Aorta (tissue), 5 donors: Measurements from ENCODE around the gene WFDC8. TPM values are rescaled to one million over a fixed set of nuclear protein-coding genes. Genes with fewer than 3 reads are reported as not detected.
"Not testable (repeated sequence)": the region's sequence is repeated elsewhere in the genome, so short reads cannot be mapped to it uniquely, and the experiment has no call there.

Experiments used
- ATAC-seq: fragments of 200-7000 bp; cut with Tn5 transposase; one replicate; pipeline ENCODE4 v1.9.1; 2022; ENCODE audit warnings: moderate library complexity; ENCODE audit not compliant: low FRiP score
- DNase-seq, 2 donors: peaks; one replicate each; pipeline ENCODE4 v3.0.0-alpha.2; 2020
- H3K27ac ChIP-seq, 2 donors: one replicate each; pipeline ENCODE4 v1.5.1; 2013; ENCODE audit warnings: low read length in 2 of 2, mild to moderate bottlenecking in 2 of 2, moderate library complexity in 2 of 2, control low read depth in 1 of 2, inconsistent platforms in 1 of 2, low read depth in 1 of 2
- H3K27me3 ChIP-seq, 2 donors: one replicate each; pipeline ENCODE4 v1.6.1; 2013; ENCODE audit warnings: control low read depth in 1 of 2, low read length in 1 of 2, mild to moderate bottlenecking in 1 of 2, moderate library complexity in 1 of 2; ENCODE audit not compliant: insufficient read depth in 2 of 2, control insufficient read depth in 1 of 2
- H3K36me3 ChIP-seq, 2 donors: one replicate each; pipeline ENCODE4 v1.6.1; 2013; ENCODE audit warnings: control low read depth in 1 of 2, low read length in 1 of 2, mild to moderate bottlenecking in 1 of 2; ENCODE audit not compliant: insufficient read depth in 2 of 2, control insufficient read depth in 1 of 2
- H3K4me1 ChIP-seq, 2 donors: one replicate each; pipeline ENCODE4 v1.6.1; 2013; ENCODE audit warnings: low read length in 2 of 2, control low read depth in 1 of 2, mild to moderate bottlenecking in 1 of 2, moderate library complexity in 1 of 2; ENCODE audit not compliant: insufficient read depth in 2 of 2, control insufficient read depth in 1 of 2
- H3K4me3 ChIP-seq, 2 donors: one replicate each; pipeline ENCODE4 v1.5.1; 2013; ENCODE audit warnings: low read length in 2 of 2, control low read depth in 1 of 2, mild to moderate bottlenecking in 1 of 2
- H3K9me3 ChIP-seq: one replicate; pipeline ENCODE4 v1.6.1; 2013; ENCODE audit warnings: mild to moderate bottlenecking, low read length; ENCODE audit not compliant: control insufficient read depth
- WGBS, 2 donors: extraction: QIAGEN DNeasy Blood & Tissue Kit; methylation state at CpG; one replicate each; pipeline ENCODE4 v1.1.7; 2013; 5-methylcytosine and 5-hydroxymethylcytosine counted together
- intact Hi-C, 2 donors: fragments of 100-400 bp; cut with DNase I; formaldehyde crosslinking; loops; one replicate each; pipeline versions ENCODE4 v1.14.2 to v1.15.0; 2022
- polyA plus RNA-seq, 2 donors: library from polyadenylated mRNA; stranded (reverse); fragments of 200-250 nt; gene quantifications; one replicate each; pipeline ENCODE4 v1.2.3, GENCODE V29; 2013
- total RNA-seq, 2 donors: library from RNA; stranded (reverse); fragmentation: NEBNext Ultra II Directional; extraction: Animal tissue kit (Norgen Biotek cat#: 25700); gene quantifications; one replicate each; pipeline ENCODE4 v1.2.1, GENCODE V29; 2021
- donor health status: healthy with polysubstance abuse.
- donor health status: Bipolar disorder and iron deficiency.
- donor health status: DM: no; HTN: no; CAD: no.
- donor health status: DM: no; HTN: no; CAD: no.
- donor health status: DM: yes; HTN: yes; CAD: no.

WFDC8 gene
- total and polyA plus RNA-seq, 4 donors = not detected

- ATAC-seq = no peak
Measured at GRCh38 chr20:45575931-45576330, 3.2 kb downstream of the WFDC8 start.

GRCh38 chr20:45569650-45570049 lies 9.4 kb downstream of the WFDC8 start:
- 70 to 76% methylated on average over 1 of the region's 1 CpG for WGBS, 2 donors
- intact Hi-C loops, DNase-seq, H3K4me1 ChIP-seq, H3K27ac ChIP-seq, H3K27me3 ChIP-seq, H3K36me3 ChIP-seq, ATAC-seq, H3K4me3 ChIP-seq, H3K9me3 ChIP-seq: not testable (repeated sequence)

More at GRCh38 chr20:45575931-45576330, 3.2 kb downstream of the WFDC8 start:
- H3K36me3 ChIP-seq = no peaks in the 10 kb centered on the region
- 81 to 94% methylated on average over 3 of the region's 3 CpGs for WGBS, 2 donors
- intact Hi-C loops = no loop called here
- peaks cover 4% of the 10 kb centered on the region for H3K9me3 ChIP-seq
- no peak overlapping the region for H3K27ac ChIP-seq
- DNase-seq = no peak
- H3K4me3 ChIP-seq = no peak overlapping the region
- H3K4me1 ChIP-seq = no peaks in the 10 kb centered on the region
- H3K27me3 ChIP-seq = no peaks in the 10 kb centered on the region

DNA sequence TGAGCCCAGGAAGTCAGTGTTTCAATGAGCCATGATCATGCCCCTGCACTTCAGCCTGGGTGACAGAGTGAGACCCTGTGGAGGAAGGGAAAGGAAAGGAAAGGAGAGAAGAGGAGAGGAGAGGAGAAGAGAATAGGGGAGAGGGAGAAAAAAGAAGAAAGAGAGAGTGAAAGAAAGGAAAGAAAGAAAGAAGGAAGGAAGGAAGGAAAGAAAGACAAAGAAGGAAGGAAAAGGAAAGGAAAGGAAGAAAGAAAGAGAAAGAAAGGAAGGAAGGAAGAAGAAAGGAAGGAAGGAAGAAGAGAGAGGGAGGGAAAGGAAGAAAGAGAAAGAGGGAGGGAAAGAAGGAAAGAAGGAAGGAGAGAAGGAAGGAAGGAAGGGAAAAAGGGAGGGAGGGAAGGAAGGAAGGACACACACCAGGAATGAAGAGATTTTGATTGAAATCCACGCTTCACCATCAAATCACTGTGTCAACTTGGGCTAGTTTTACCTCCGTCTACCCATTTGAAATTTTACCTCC lies 14.3 kb downstream of the WFDC8 start:
- no peaks in the 10 kb centered on the region for H3K36me3 ChIP-seq
- H3K4me1 ChIP-seq = no peaks in the 10 kb centered on the region
- no peaks in the 10 kb centered on the region for H3K27me3 ChIP-seq
- no peak overlapping the region for H3K27ac ChIP-seq
- 78 to 80% methylated on average over 2 of the region's 2 CpGs for WGBS, 2 donors
- ATAC-seq = no peak
- DNase-seq = no peak
- intact Hi-C loops = no loop called here
- no peak overlapping the region for H3K4me3 ChIP-seq
- no peaks in the 10 kb centered on the region for H3K9me3 ChIP-seq

- ATAC-seq = no peak
- intact Hi-C loops = no loop called here
- H3K36me3 ChIP-seq = no peaks in the 10 kb centered on the region
- no peak overlapping the region for H3K4me3 ChIP-seq
- peaks cover 2% of the 10 kb centered on the region for H3K9me3 ChIP-seq
- no peaks in the 10 kb centered on the region for H3K4me1 ChIP-seq
- DNase-seq = no peak
- H3K27me3 ChIP-seq = peaks cover 0 to 2% of the 10 kb centered on the region in 2 donors
- no peak overlapping the region for H3K27ac ChIP-seq
- WGBS, 2 donors = 72 to 74% methylated on average over 1 of the region's 1 CpG
Measured at GRCh38 chr20:45555198-45555597, 23.9 kb downstream of the WFDC8 start.

DNA sequence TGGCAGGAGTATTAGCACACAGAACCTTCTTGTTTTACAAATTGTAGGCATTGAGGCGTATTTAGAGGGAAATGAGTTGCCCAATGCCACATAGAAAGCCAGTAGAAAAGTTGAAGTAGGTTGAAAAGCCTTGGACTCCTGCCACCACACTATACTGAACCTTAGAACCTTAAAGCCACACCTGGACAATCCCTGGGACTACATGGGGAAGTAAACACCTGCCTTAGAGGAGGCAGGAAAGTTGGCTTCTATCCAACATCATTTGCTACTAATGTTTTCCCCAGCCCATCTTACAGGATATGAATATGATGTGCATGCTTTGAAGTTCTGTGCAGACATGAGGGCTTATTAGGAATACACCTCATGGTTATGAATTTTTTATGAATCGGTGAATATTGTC lies 26.6 kb downstream of the WFDC8 start:
- H3K36me3 ChIP-seq = no peaks in the 10 kb centered on the region
- WGBS, 2 donors = 75% methylated on average over 2 of the region's 2 CpGs
- intact Hi-C loops = no loop called here
- H3K4me3 ChIP-seq = no peak overlapping the region
- H3K9me3 ChIP-seq = peaks cover 2% of the 10 kb centered on the region
- H3K4me1 ChIP-seq = no peaks in the 10 kb centered on the region
- no peak for ATAC-seq
- no peak overlapping the region for H3K27ac ChIP-seq
- H3K27me3 ChIP-seq = peaks cover 0 to 2% of the 10 kb centered on the region in 2 donors
- DNase-seq = no peak

DNA sequence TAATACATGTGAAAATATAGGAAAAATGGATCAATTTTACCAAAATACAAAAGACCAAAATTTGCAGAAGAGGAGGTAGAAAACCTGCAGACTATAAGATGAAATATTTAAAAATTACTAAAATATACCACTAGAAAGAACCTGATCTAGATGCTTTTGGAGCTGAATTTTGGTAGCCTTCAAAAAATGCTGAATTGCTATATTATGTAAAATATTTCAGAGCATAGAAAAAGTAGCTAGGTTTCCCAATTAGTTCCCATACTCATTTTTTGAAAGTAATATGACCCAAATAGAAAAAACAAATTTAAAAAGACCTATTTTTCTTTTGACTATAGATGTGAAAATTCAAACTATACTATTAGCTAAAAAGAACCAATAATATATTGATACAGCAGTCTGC lies 28.3 kb downstream of the WFDC8 start:
- H3K9me3 ChIP-seq = no peaks in the 10 kb centered on the region
- DNase-seq (no peak), ATAC-seq (no peak)
- no peak overlapping the region for H3K4me3 ChIP-seq
- intact Hi-C loops = no loop called here
- no peaks in the 10 kb centered on the region for H3K36me3 ChIP-seq
- H3K27ac ChIP-seq = no peak overlapping the region
- H3K4me1 ChIP-seq = no peaks in the 10 kb centered on the region
- no peaks in the 10 kb centered on the region for H3K27me3 ChIP-seq

DNA sequence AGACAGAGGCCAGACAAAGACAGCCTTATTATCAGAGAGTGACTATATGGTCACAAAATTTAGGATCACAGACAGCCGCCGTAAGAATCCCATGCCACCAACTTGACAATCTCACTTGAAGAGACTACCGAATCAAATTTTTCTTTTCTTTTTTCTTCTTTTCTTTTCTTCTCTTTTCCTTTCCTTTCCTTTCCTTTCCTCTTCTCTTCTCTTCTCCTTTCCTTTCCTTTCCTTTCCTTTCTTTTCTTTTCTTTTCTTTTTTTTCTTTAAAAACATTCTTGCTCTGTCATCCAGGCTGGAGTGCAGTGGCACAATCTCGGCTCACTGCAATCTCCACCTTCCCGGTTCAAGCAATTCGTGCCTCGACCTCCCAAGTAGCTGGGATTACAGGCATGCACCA lies 30.7 kb downstream of the WFDC8 start:
- Histone ChIP-seq H3K27me3 (no peaks in the 10 kb centered on the region), H3K4me3 (no peak overlapping the region), H3K4me1 (no peaks in the 10 kb centered on the region), H3K9me3 (no peaks in the 10 kb centered on the region), H3K27ac (no peak overlapping the region), H3K36me3 (no peaks in the 10 kb centered on the region)
- no peak for ATAC-seq
- 85 to 89% methylated on average over 7 of the region's 7 CpGs for WGBS, 2 donors
- intact Hi-C loops = no loop called here
- no peak for DNase-seq

- Histone ChIP-seq H3K36me3 (no peaks in the 10 kb centered on the region), H3K27ac (no peak within 1 kb of the TSS), H3K4me3 (no peak within 1 kb of the TSS), H3K9me3 (no peaks in the 10 kb centered on the region), H3K27me3 (no peaks in the 10 kb centered on the region), H3K4me1 (no peaks in the 10 kb centered on the region)
- ATAC-seq = no peak
- WGBS, 2 donors = 75 to 77% methylated on average over 6 of the region's 6 CpGs
- no peak for DNase-seq
- intact Hi-C loops = no loop called here
Measured at GRCh38 chr20:45547206-45547770, 31.8 kb downstream of the WFDC8 start, which contains the start of gene EPPIN. Gene EPPIN (minus strand): TSS chr20:45547401. CDS start chr20:45547357, 44 bp downstream.

- Histone ChIP-seq H3K4me3 (no peak overlapping the region), H3K36me3 (no peaks in the 10 kb centered on the region), H3K27ac (no peak overlapping the region), H3K9me3 (no peaks in the 10 kb centered on the region), H3K4me1 (no peaks in the 10 kb centered on the region), H3K27me3 (no peaks in the 10 kb centered on the region)
- ATAC-seq (no peak), DNase-seq (no peak)
- intact Hi-C loops = no loop called here
- 17 to 20% methylated on average over 5 of the region's 5 CpGs for WGBS, 2 donors
Measured at GRCh38 chr20:45545754-45546453, 33.2 kb downstream of the WFDC8 start.
